HG03139 (cell line): Measurements from ENCODE around the gene FAM53C.
A peak's percentile ranks its signal among the peaks of the same experiment; 100 is the strongest.
"Not testable (repeated sequence)": the region's sequence is repeated elsewhere in the genome, so short reads cannot be mapped to it uniquely, and the experiment has no call there.

ENCODE experiments used
- ATAC-seq: cut with Tn5 transposase; IDR thresholded peaks from one replicate; pipeline ENCODE4 v1.9.1; 2021; ENCODE audit not compliant: unreplicated experiment

The FAM53C gene

GRCh38 chr5:138337685-138338410, at the start of gene FAM53C:
TSS of gene FAM53C (plus strand) at chr5:138338266. CDS start at chr5:138341336, 3,070 bp downstream.
- peak; percentile 75 for ATAC-seq

- ATAC-seq, result no peak
Observed at GRCh38 chr5:138289296-138289695, 48.8 kb upstream of the FAM53C start.

- ATAC-seq, result no peak
Observed at GRCh38 chr5:138303372-138303771, 34.7 kb upstream of the FAM53C start.

GRCh38 chr5:138305797-138306196, 32.3 kb upstream of the FAM53C start:
- ATAC-seq, result no peak

DNA sequence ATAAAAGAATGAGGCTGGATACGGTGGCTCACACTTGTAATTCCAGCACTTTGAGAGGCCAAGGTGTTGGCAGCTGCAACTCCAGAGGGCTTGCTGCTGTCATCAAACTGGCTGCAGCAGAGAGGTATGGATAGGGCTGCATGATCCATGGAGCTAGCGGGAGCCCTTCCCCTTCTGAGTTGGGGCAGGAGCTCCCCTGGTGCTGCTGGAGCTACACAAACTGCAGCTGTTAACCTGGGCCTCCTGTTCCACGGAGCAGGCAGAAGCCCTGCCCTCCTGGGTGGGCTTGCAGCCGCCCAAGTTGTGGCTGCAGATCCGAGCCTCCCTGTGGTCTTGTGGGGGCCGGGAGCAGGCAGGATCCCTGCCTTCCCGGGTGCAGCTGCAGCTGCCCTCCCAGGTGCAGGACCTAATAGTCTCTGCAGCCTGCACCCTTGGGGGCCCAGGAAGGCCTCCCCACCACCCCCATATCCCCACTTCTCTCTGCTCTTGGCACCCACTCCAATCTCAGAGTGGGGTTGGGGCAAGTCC, 22.3 kb upstream of the FAM53C start:
- ATAC-seq, result no peak

DNA sequence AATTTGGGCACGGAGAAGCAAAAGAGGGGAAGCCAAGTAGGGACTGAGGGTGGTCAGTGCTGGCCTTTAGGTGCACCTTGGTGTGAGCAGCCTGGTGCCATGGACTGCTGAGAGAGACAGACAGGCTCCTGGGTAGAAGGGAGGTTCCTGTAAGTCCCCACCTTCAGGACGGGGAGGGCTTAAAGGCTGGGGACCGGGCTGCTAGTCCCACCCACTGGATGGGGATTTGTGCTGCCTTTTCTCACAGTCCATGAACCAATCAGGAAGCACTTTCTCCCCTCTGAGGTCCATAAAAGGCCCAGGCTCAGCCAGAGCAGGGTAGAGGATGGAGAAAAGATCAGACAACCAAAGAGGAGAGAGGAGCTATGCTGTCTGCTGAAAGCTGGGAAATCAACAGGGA, 21.7 kb upstream of the FAM53C start:
- no peak for ATAC-seq

GRCh38 chr5:138318211-138318610, 19.9 kb upstream of the FAM53C start:
- not testable (repeated sequence) for ATAC-seq

DNA sequence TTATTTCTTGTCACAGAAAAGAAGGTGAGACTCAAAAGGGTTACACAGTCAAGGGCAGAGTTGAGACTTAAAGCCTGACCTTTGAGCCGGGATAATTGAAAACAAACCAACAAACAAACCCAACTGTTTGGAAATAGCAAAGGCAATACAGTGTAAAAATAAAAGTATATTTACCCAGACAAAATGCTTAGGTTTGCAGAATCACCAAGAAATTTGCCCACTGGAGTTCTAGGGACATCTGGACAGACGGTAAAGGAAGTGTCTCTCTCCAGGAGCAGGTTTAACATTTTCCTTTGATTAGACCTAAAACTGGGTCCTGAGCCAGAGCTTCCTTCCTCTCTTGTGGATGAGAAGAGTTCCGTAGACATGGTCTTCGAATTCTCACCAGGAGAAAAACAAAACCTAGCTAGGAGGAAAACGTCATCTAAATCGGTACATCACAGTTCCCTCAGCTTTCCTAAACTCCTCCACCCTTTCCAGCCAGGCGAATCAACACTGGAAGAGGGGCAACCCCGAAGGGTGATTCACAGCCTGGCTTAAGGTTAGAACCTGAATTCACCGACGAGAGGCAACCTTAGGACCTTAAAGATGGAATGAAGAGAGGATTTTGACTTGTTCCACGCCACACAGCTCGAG, 7.1 kb upstream of the FAM53C start:
- ATAC-seq, result no peak

DNA sequence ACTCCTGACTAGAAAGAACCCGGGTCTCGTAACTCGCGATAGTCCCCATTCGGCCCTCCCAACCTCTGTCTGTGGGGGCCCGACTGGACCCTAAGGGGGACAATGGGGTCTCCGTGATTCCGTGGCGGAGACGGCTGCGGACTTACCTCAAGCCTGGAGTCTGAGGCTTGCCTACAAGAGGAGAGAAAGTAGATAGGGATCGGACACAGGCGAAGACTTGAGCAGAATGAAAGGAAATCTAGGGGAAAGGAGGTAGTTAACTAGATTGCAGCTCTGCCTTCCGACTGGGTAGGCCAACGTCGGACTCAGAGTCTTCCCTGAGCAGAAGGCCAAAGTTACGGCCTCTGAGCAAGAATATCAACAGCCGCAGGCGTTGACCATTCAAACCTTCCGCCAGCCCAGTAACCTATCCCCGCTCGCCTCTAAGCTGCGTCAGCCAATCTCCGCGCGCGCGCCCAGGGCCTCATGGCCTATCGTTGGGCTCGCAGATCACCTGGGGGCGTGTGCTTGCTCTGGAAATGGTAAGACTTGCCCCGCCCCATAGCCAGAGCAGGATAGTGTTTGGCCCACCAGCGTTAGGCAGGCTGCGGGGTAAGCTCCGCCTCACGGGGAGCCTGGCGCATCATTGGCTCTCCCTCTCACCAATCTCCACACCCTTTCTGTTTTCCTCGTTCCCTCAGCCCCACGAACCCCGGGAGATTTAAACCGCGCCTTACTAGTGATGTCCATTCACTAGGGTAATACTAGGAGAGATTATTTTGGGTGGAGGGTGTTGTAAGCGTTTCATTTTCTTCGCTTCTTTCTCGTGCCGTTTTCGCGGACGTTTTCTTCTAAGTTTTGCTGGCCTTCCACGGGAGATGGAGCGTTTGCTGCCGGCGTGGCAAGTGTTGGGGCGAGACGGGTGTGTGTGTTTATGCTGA, 6.4 kb upstream of the FAM53C start, which contains the start of gene CDC25C:
Gene CDC25C, minus strand, starts transcription at position 356 of the 920 bp plus-strand sequence. CDS start 624 bp downstream, outside the sequence.
- peak; percentile 98 for ATAC-seq

DNA sequence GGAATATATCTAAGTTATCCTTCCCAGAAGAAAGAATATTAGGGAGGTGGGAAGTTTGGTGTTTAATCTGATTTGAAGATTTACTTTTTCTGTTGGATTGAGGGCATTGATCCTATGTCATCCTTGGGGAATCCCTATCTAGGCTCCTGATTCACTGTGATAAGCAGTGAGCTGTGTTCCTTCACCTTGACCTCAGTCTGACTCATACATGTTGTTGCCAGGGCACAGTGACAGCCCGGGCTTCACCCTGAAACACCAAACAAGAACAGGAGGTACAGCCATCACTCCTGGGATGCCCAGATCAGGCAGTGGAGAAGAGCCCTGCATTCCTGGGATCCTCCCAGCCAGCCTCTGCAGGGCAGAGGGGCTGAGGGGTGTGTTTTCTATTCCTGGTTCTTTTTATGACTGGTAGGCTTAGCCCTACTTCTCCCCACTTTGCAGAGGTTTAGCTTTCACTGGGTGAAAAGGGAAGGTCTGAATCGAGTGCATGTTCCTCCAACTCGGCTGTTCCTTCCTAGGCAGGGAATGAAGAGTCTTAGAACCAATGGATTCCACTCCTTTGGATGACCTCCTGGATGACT, 3.1 kb upstream of the FAM53C start:
- ATAC-seq, result no peak

DNA sequence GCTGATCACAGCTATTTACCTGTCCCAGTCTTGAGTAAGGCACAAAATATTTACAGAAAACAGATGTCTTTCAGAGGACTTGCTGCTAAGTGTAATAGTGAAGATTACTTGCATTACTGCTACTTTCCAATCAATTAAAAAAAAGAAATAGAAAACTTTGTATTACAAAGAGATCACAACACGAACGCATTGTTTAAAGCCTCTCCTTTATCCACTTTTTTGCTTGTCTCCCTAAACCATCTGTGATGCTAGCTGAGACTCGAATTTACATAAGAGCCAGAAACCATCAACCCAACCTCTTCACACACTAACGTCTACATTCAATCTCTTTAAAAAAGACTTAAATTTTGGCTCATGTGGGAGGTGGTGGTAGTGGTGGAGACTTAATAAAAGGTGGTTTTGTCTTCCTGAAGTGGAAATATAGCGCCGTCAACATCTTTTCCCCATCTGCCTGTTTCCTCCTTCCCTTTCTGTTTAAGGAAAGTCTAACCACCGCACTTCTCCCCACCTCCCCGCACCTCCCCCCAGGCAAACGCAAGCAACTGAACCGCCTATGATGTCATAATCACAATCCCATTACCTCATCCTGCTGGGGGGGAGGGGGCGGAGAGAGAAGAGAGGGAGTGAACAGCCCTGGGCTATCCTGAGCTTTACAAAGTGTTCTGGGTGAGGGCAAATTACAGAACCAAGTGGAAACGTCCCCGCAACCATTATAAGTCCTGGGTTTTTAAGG, 948 bp upstream of the FAM53C start:
- ATAC-seq, result peak; percentile 11

- ATAC-seq, result no peak
Observed at GRCh38 chr5:138338411-138339090, 485 bp downstream of the FAM53C start.

DNA sequence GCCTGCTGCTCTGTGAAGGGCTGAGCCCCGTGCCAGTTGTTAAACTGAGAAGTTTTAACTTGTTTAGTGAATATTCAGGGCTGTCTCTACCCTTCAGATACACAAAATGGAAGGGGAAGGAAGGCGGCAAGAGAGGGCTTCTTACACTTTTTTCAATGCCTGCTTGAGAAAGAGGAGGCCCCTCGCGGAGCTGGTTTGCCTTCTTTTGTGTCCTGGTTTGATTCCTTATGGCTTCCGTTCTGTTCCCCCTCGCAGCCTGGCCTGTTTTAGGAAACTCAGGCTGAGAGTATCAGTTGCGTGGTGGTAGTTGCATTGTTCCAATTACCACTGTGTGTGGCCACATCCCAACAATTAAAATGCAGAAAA, 1.0 kb downstream of the FAM53C start:
- ATAC-seq, result no peak

- no peak for ATAC-seq
Observed at GRCh38 chr5:138339464-138339863, 1.4 kb downstream of the FAM53C start.

DNA sequence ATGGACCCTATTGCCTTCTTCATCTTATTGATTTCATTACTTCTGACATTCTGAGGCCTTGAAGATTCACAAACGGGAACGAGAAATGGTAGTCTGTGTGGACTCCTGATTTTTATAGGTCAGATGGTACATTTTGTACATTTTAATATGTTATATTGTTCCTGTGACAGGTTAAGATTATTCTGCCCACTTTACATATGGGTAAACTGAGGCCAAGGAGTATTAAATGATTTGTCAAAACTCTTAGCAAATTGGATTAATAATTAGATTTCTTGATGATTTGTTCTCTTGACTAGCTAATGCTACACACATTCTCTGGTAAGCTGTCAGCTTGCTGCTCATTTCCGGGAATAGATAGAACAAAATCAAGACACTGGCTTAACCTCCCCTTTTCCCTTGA, 1.9 kb downstream of the FAM53C start:
- ATAC-seq, result no peak

DNA sequence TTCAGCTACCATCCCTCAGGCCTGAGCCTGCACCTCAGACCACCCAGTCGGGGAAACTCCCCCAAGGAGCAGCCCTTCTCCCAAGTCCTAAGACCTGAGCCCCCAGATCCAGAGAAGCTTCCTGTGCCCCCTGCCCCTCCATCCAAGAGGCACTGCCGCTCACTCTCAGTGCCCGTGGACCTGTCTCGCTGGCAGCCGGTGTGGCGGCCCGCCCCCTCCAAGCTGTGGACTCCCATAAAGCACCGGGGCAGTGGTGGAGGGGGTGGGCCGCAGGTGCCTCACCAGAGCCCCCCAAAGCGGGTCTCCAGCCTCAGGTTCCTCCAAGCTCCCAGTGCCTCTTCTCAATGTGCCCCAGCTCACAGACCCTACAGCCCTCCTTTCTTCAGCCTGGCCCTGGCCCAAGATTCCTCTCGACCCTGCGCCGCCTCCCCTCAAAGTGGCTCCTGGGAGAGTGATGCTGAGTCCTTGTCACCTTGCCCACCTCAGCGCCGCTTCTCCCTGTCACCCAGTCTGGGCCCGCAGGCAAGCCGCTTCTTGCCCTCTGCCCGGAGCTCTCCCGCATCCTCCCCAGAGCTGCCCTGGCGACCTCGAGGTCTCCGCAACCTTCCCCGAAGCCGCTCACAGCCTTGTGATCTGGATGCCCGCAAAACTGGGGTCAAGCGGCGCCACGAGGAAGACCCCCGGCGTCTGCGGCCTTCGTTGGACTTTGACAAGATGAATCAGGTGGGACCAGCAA, 7.0 kb downstream of the FAM53C start:
- ATAC-seq, result no peak

- no peak for ATAC-seq
Observed at GRCh38 chr5:138346889-138347288, 8.8 kb downstream of the FAM53C start.

DNA sequence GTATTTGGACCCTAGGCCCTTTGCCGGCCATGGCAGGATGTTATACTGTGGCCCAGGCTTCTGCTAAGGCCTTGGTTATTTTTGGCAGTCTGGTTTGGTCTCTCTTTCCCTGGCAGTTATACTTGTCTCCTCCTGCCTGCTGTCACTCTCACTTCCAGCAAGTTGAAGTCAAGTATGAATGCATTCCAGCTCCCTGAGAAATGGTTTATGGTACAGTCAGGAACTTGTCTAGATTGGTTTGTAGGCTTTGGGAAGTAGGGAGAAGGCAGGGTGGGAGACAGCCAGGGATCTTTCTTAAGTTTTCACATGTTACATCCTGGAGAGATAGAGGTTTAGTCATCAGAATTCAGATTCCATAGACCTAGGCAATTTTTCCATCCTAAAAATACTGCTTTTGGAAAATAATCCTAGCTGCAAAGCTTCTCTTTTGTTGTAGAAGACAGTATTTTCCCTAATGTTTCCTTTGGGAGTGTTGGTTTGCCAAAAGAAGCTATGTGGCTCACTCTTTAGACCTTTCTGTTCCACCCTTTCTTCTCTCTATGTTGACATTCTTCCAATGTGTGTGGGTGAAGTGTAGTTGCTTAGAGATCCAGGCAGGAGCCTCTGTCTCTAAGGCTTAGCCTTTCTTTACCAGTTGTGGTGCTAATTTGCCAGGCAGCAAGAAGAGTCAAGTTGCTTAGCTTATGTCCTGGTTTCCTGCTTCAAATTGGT, 11.9 kb downstream of the FAM53C start:
- no peak for ATAC-seq

GRCh38 chr5:138350563-138350890, 12.5 kb downstream of the FAM53C start:
- ATAC-seq, result no peak
